ENCODE results near the gene CSNK1E.

DNA sequence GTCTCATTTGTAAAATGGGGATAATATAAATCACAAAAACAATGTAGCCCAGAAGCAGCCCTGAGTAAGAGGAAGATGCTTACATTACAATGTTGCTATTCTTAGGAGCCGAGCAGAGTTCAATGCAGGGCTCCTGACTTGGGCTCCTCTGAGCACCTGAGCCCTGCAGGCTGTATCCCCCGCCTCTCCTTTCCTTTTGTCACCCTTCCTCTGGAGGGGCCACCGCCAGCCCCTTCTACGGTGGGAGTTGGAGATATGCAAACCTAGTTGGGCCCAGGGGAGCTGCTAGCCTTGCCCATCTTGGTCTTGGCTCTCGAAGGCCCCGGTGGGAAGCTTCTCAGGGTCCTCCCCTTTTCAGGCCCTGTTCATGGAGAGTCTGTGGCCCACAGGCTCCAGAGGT, 8.4 kb upstream of the CSNK1E start:
- TF ChIP-seq TAF1 (IDR thresholded peaks at IDR 0.05; ENCODE audit: borderline replicate concordance, insufficient read depth, low read length), result no peak
- TF ChIP-seq, protein P1, sequence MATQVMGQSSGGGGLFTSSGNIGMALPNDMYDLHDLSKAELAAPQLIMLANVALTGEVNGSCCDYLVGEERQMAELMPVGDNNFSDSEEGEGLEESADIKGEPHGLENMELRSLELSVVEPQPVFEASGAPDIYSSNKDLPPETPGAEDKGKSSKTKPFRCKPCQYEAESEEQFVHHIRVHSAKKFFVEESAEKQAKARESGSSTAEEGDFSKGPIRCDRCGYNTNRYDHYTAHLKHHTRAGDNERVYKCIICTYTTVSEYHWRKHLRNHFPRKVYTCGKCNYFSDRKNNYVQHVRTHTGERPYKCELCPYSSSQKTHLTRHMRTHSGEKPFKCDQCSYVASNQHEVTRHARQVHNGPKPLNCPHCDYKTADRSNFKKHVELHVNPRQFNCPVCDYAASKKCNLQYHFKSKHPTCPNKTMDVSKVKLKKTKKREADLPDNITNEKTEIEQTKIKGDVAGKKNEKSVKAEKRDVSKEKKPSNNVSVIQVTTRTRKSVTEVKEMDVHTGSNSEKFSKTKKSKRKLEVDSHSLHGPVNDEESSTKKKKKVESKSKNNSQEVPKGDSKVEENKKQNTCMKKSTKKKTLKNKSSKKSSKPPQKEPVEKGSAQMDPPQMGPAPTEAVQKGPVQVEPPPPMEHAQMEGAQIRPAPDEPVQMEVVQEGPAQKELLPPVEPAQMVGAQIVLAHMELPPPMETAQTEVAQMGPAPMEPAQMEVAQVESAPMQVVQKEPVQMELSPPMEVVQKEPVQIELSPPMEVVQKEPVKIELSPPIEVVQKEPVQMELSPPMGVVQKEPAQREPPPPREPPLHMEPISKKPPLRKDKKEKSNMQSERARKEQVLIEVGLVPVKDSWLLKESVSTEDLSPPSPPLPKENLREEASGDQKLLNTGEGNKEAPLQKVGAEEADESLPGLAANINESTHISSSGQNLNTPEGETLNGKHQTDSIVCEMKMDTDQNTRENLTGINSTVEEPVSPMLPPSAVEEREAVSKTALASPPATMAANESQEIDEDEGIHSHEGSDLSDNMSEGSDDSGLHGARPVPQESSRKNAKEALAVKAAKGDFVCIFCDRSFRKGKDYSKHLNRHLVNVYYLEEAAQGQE (IDR thresholded peaks at IDR 0.05; ENCODE audit: insufficient read depth in 1 of 2, low read depth in 2 of 2, low read length in 2 of 2), result no peak
- no peak for TF ChIP-seq POLR2AphosphoS5 (IDR thresholded peaks at IDR 0.05; ENCODE audit: low read depth, low read length)
- no peak for TF ChIP-seq SIN3A (IDR thresholded peaks at IDR 0.05; ENCODE audit: borderline replicate concordance, insufficient read depth, low read length)
- no peak for TF ChIP-seq FOXP2 (optimal IDR thresholded peaks at IDR 0.05; ENCODE audit: borderline replicate concordance, extremely low read depth, extremely low read length, insufficient read depth)

Data from PFSK-1 (cell line).